OCI-LY7 (cell line): ENCODE measurements around the gene DCAF15.

Experiments used
- CTCF ChIP-seq: fragments of 200-600 bp; sonication (generic); conservative IDR thresholded peaks from 2 replicates; pipeline ENCODE4 v1.5.1; 2014; ENCODE audit warnings: mild to moderate bottlenecking, antibody characterized with exemption, low read length, moderate library complexity, mixed read lengths
- EZH2phosphoT487 ChIP-seq: fragments of 200-600 bp; sonication (generic); IDR thresholded peaks from 2 replicates; pipeline ENCODE4 v1.6.1; 2018; ENCODE audit warnings: low read depth, borderline replicate concordance, mild to moderate bottlenecking, mixed run types, antibody characterized with exemption, low read length, moderate library complexity, mixed read lengths

- TF ChIP-seq EZH2phosphoT487: no peak
- TF ChIP-seq CTCF: no peak
Measured at GRCh38 chr19:13926010-13926409, 26.3 kb upstream of the DCAF15 start.
